H1 (cell line): ENCODE measurements around the gene MANBA. TPM values are rescaled to one million over a fixed set of nuclear protein-coding genes. Genes with fewer than 3 reads are reported as not detected.

Experiments
- CTCF ChIA-PET: fragments of 300-600 bp; sonication (Branson Sonifier 250); formaldehyde crosslinking; loops from one replicate; lab custom pipeline; 2021; ENCODE audit not compliant: partially characterized antibody; lab: Charles Lee
- POLR2A ChIA-PET: fragments of 300-600 bp; sonication (Branson Sonifier 250); formaldehyde crosslinking; loops from one replicate; lab custom pipeline; 2021; ENCODE audit warnings: inconsistent platforms; ENCODE audit not compliant: partially characterized antibody; lab: Charles Lee
- DNase-seq, 2 experiments: peaks; one replicate each; pipeline versions ENCODE4 v3.0.0 to v3.0.0-alpha.2; 2010 to 2022; ENCODE audit warnings: low spot score in 2 of 2, low read depth in 1 of 2, mixed read lengths in 1 of 2
- FAIRE-seq: peaks from 2 replicates; lab custom pipeline; 2011; peaks lifted over from hg19 to GRCh38; lab: Jason Lieb, UNC
- H2AFZ ChIP-seq: 2 replicates; pipeline ENCODE4 v1.8.1; 2012; ENCODE audit warnings: low read length, inconsistent platforms
- H2AK5ac ChIP-seq: 2 replicates; pipeline ENCODE4 v1.6.1; 2013; ENCODE audit warnings: low read depth, low read length
- H2BK120ac ChIP-seq: replicated peaks from 2 replicates; pipeline ENCODE3; 2013; ENCODE audit warnings: low read depth, low read length, inconsistent platforms
- H2BK12ac ChIP-seq: 2 replicates; pipeline ENCODE4 v1.6.1; 2013; ENCODE audit warnings: low read depth, low read length
- H2BK15ac ChIP-seq: 2 replicates; pipeline ENCODE4 v1.6.1; 2013; ENCODE audit warnings: low read length
- H2BK20ac ChIP-seq: 2 replicates; pipeline ENCODE4 v1.6.1; 2013; ENCODE audit warnings: low read length
- H2BK5ac ChIP-seq: 2 replicates; pipeline ENCODE4 v1.6.1; 2013; ENCODE audit warnings: low read depth, low read length
- H3K14ac ChIP-seq: 2 replicates; pipeline ENCODE4 v1.6.1; 2013; ENCODE audit warnings: inconsistent platforms; ENCODE audit not compliant: insufficient read length
- H3K18ac ChIP-seq: 2 replicates; pipeline ENCODE4 v1.6.1; 2013; ENCODE audit warnings: low read length; ENCODE audit errors: extremely low read depth
- H3K23ac ChIP-seq: 2 replicates; pipeline ENCODE4 v1.6.1; 2013; ENCODE audit warnings: inconsistent platforms; ENCODE audit not compliant: insufficient read length
- H3K23me2 ChIP-seq: 2 replicates; pipeline ENCODE4 v1.6.1; 2013; ENCODE audit warnings: low read depth, low read length
- H3K27ac ChIP-seq: 2 replicates; pipeline ENCODE4 v1.6.1; 2011; ENCODE audit warnings: low read depth, low read length, inconsistent platforms
- H3K27me3 ChIP-seq, 4 experiments: replicated peaks in 1 of 4; 1 replicate in 1 of 4; 2 replicates in 3 of 4; pipeline versions ENCODE4 v1.6.1 to v1.8.1; 2011 to 2013; ENCODE audit warnings: low read length in 3 of 4, mild to moderate bottlenecking in 3 of 4, inconsistent platforms in 2 of 4, mixed read lengths in 2 of 4, moderate library complexity in 1 of 4; ENCODE audit not compliant: control insufficient read depth in 3 of 4, insufficient read depth in 3 of 4; ENCODE audit errors: extremely low read depth in 1 of 4
- H3K36me3 ChIP-seq, 4 experiments: 2 replicates each; pipeline versions ENCODE4 v1.6.1 to v1.8.1; 2011 to 2013; ENCODE audit warnings: mild to moderate bottlenecking in 4 of 4, low read length in 3 of 4, moderate library complexity in 2 of 4, control low read depth in 1 of 4, inconsistent platforms in 1 of 4; ENCODE audit not compliant: insufficient read depth in 4 of 4, control insufficient read depth in 2 of 4
- H3K4ac ChIP-seq: replicated peaks from 2 replicates; pipeline ENCODE3; 2013; ENCODE audit warnings: low read length, low read depth, mixed read lengths, inconsistent platforms; ENCODE audit not compliant: insufficient read length
- H3K4me1 ChIP-seq, 4 experiments: replicated peaks in 1 of 4; 1 replicate in 1 of 4; 2 replicates in 3 of 4; pipeline versions ENCODE4 v1.6.1 to v1.8.1; 2011 to 2013; ENCODE audit warnings: low read length in 3 of 4, inconsistent platforms in 2 of 4, mixed read lengths in 1 of 4; ENCODE audit not compliant: insufficient read depth in 4 of 4, control insufficient read depth in 3 of 4
- H3K4me2 ChIP-seq, 2 experiments: 2 replicates each; pipeline versions ENCODE4 v1.6.1 to v1.8.1; 2011 to 2013; ENCODE audit warnings: low read depth in 2 of 2, low read length in 2 of 2, control low read depth in 1 of 2, inconsistent platforms in 1 of 2, mild to moderate bottlenecking in 1 of 2; ENCODE audit not compliant: insufficient read depth in 1 of 2
- H3K4me3 ChIP-seq, 4 experiments: fragments of 200-600, 300-600 bp in 1 of 4; sonication (generic), shearing (Covaris generic), sonication (Bioruptor Twin) in 1 of 4; 2 replicates each; pipeline versions ENCODE4 v1.5.1 to v1.8.1; 2011 to 2016; ENCODE audit warnings: low read length in 4 of 4, low read depth in 3 of 4, control low read depth in 2 of 4, inconsistent platforms in 2 of 4, mild to moderate bottlenecking in 2 of 4, mixed read lengths in 1 of 4, moderate library complexity in 1 of 4; ENCODE audit not compliant: insufficient read depth in 2 of 4; ENCODE audit errors: extremely low read depth in 1 of 4
- H3K56ac ChIP-seq: replicated peaks from 2 replicates; pipeline ENCODE3; 2013; ENCODE audit warnings: low read depth, mild to moderate bottlenecking, mixed read lengths, low read length, inconsistent platforms; ENCODE audit not compliant: insufficient read length
- H3K79me1 ChIP-seq: 2 replicates; pipeline ENCODE4 v1.6.1; 2013; ENCODE audit warnings: low read depth, low read length, control low read depth
- H3K79me2 ChIP-seq, 2 experiments: 2 replicates each; pipeline versions ENCODE4 v1.6.1 to v1.8.1; 2012 to 2013; ENCODE audit warnings: low read length in 2 of 2, mild to moderate bottlenecking in 2 of 2, inconsistent platforms in 1 of 2; ENCODE audit not compliant: insufficient read depth in 2 of 2, control insufficient read depth in 1 of 2
- H3K9ac ChIP-seq, 4 experiments: replicated peaks in 1 of 4; 1 replicate in 1 of 4; 2 replicates in 3 of 4; pipeline versions ENCODE4 v1.6.1 to v1.8.1; 2011 to 2013; ENCODE audit warnings: low read depth in 3 of 4, low read length in 3 of 4, control low read depth in 2 of 4, mild to moderate bottlenecking in 2 of 4, moderate library complexity in 2 of 4, inconsistent platforms in 1 of 4; ENCODE audit errors: extremely low read depth in 1 of 4
- H3K9me3 ChIP-seq, 2 experiments: 2 replicates each; pipeline versions ENCODE4 v1.6.1 to v1.8.1; 2012 to 2013; ENCODE audit warnings: mild to moderate bottlenecking in 2 of 2, moderate library complexity in 2 of 2, control low read depth in 1 of 2, inconsistent platforms in 1 of 2, low read depth in 1 of 2, low read length in 1 of 2, mixed read lengths in 1 of 2; ENCODE audit not compliant: insufficient read depth in 2 of 2
- H4K20me1 ChIP-seq, 2 experiments: replicated peaks in 1 of 2; 2 replicates each; pipeline versions ENCODE3 to v1.8.1; 2011 to 2013; ENCODE audit warnings: inconsistent platforms in 2 of 2, low read length in 2 of 2, mild to moderate bottlenecking in 1 of 2; ENCODE audit not compliant: insufficient read depth in 2 of 2, control insufficient read depth in 1 of 2
- H4K5ac ChIP-seq: 2 replicates; pipeline ENCODE4 v1.6.1; 2013; ENCODE audit warnings: low read length, low read depth, mixed read lengths, inconsistent platforms; ENCODE audit not compliant: insufficient read length
- H4K8ac ChIP-seq: 2 replicates; pipeline ENCODE4 v1.8.0; 2013; ENCODE audit warnings: mild to moderate bottlenecking, moderate library complexity, low read length, inconsistent platforms; ENCODE audit not compliant: insufficient read depth; ENCODE audit errors: extremely low read depth
- H4K91ac ChIP-seq: replicated peaks from 2 replicates; pipeline ENCODE3; 2013; ENCODE audit warnings: low read length, mixed read lengths, inconsistent platforms; ENCODE audit not compliant: insufficient read length
- ATF2 ChIP-seq: IDR thresholded peaks from 2 replicates; pipeline ENCODE4 v1.6.1; 2012; ENCODE audit warnings: low read length, inconsistent platforms
- CTCF ChIP-seq, 3 experiments: IDR thresholded peaks; 1 replicate in 2 of 3; 2 replicates in 1 of 3; pipeline versions ENCODE4 v1.5.1 to v1.6.1; 2011; ENCODE audit warnings: low read length in 3 of 3, mild to moderate bottlenecking in 3 of 3, inconsistent platforms in 2 of 3, low read depth in 1 of 3, moderate library complexity in 1 of 3; ENCODE audit not compliant: insufficient read depth in 1 of 3; ENCODE audit errors: control extremely low read depth in 1 of 3
- GABPA ChIP-seq: IDR thresholded peaks from 2 replicates; pipeline ENCODE4 v1.6.1; 2011; ENCODE audit warnings: mild to moderate bottlenecking, low read length, moderate library complexity, borderline replicate concordance; ENCODE audit not compliant: insufficient read depth
- MAFK ChIP-seq: IDR thresholded peaks from 2 replicates; pipeline ENCODE4 v1.6.1; 2012; ENCODE audit warnings: low read depth, mild to moderate bottlenecking, improper control_type of control experiment, low read length
- RAD21 ChIP-seq, 2 experiments: IDR thresholded peaks in 1 of 2; conservative IDR thresholded peaks in 1 of 2; 2 replicates each; pipeline ENCODE4 v1.6.1; 2011; ENCODE audit warnings: low read depth in 2 of 2, low read length in 2 of 2, improper control_type of control experiment in 1 of 2, inconsistent platforms in 1 of 2, mild to moderate bottlenecking in 1 of 2, moderate library complexity in 1 of 2
- WGBS, 2 experiments: shearing (Covaris generic) in 1 of 2; methylation state at CpG; one replicate each; pipeline versions ENCODE4 v1.1.6 to v1.1.7; 2013 to 2015; ENCODE audit warnings: low lambda C conversion rate in 2 of 2, mixed read lengths in 2 of 2, inconsistent platforms in 1 of 2, low coverage in 1 of 2, missing lambda C conversion rate in 1 of 2; ENCODE audit not compliant: insufficient replicate concordance in 2 of 2, insufficient coverage in 1 of 2, insufficient read length in 1 of 2; ENCODE audit errors: extremely low coverage in 1 of 2, missing lambda C conversion rate in 1 of 2; 5-methylcytosine and 5-hydroxymethylcytosine counted together
- polyA plus RNA-seq, 7 experiments: library from polyadenylated mRNA; depleted of rRNA in 3 of 7; stranded (reverse) in 5 of 7; unstranded in 2 of 7; fragments of >200 nt in 5 of 7; fragments of 200-250 nt in 2 of 7; gene quantifications; 1 replicate in 5 of 7; 2 replicates in 1 of 7; 4 replicates in 1 of 7; pipeline versions ENCODE4 v1.2.1 to v1.2.3, GENCODE V29; 2011 to 2013; ENCODE audit warnings: missing spikeins in 2 of 7, mixed read lengths in 2 of 7
- total RNA-seq: library from RNA; stranded (reverse); fragmentation: NEBNext Ultra II Directional; extraction: Animal tissue kit (Norgen Biotek cat#: 25700); gene quantifications from 2 replicates; pipeline ENCODE4 v1.2.1, GENCODE V29; 2021

The MANBA gene
- total and polyA plus RNA-seq, 2 of the 8 experiments (the other 6 are each of a cell fraction or from before 2014, with no cell fraction given): 22.9 to 27.8 TPM

- no peak overlapping the region for H2BK15ac ChIP-seq
- H3K79me1 ChIP-seq: no peaks in the 10 kb centered on the region
- H3K4me3 ChIP-seq: no peak overlapping the region
- no peak overlapping the region for H3K14ac ChIP-seq
- no peak overlapping the region for H4K8ac ChIP-seq
- no peak overlapping the region for H2BK5ac ChIP-seq
- no peak overlapping the region for H3K4ac ChIP-seq
- no peaks in the 10 kb centered on the region for H3K36me3 ChIP-seq
- DNase-seq (no peak), FAIRE-seq (no peak)
- no peak overlapping the region for H3K23ac ChIP-seq
- POLR2A ChIA-PET: no interaction called here
- no peak overlapping the region for H3K9ac ChIP-seq
- no peaks in the 10 kb centered on the region for H3K27me3 ChIP-seq
- no peak overlapping the region for H2BK120ac ChIP-seq
- no peaks in the 10 kb centered on the region for H4K20me1 ChIP-seq
- CTCF ChIA-PET: interaction anchor here (0.7 to 2.1 kb wide), 16 partner anchors 10 to 468 kb away, joined by 3 to 10 read pairs (median 4); no protein-coding TSS in a partner anchor
- H3K18ac ChIP-seq: no peak overlapping the region
- no peak overlapping the region; the same call in 1 of the 2 replicates for H2AK5ac ChIP-seq
- TF ChIP-seq RAD21 (IDR thresholded peaks at IDR 0.05 in 1 of 2, conservative IDR thresholded peaks at IDR 0.05 in 1 of 2; ENCODE audit: low read depth in 2 of 2, low read length in 2 of 2) (peak; percentile 62 to 65), MAFK (no peak), ATF2 (no peak), GABPA (no peak), CTCF (IDR thresholded peaks at IDR 0.05; ENCODE audit: control extremely low read depth in 1 of 3, insufficient read depth in 1 of 3, low read depth in 1 of 3, low read length in 3 of 3) (peak in 2 of 3 experiments; percentile 33 to 34; a peak in 2 of 4 replicates)
- no peaks in the 10 kb centered on the region for H3K79me2 ChIP-seq
- no peak overlapping the region for H4K91ac ChIP-seq
- H2BK20ac ChIP-seq: no peak overlapping the region
- no peak overlapping the region for H4K5ac ChIP-seq
- no peaks in the 10 kb centered on the region for H3K9me3 ChIP-seq
- peaks cover 5 to 10% (median 6%) of the 10 kb centered on the region in 4 experiments; a peak in 6 of 7 replicates for H3K4me1 ChIP-seq
- no peaks in the 10 kb centered on the region for H3K23me2 ChIP-seq
- 92% methylated on average over 8 of the region's 8 CpGs; no CpG with 5 or more reads in 1 of the 2 experiments for WGBS, 2 experiments
- no peak overlapping the region for H3K27ac ChIP-seq
- no peak overlapping the region for H2AFZ ChIP-seq
- no peak overlapping the region for H3K56ac ChIP-seq
- H2BK12ac ChIP-seq: no peak overlapping the region
- no peak overlapping the region for H3K4me2 ChIP-seq
Observed at GRCh38 chr4:102620697-102621497, 139.9 kb downstream of the MANBA start.
